Stimulated activated CD8-positive, alpha-beta memory T cell treated with anti-CD3 and anti-CD28 coated beads, Interleukin-7, amount 100 ng/mL, for 48 hours (primary cell): ENCODE results near the gene CCDC196.
"Not testable (repeated sequence)": the region's sequence is repeated elsewhere in the genome, so short reads cannot be mapped to it uniquely, and the experiment has no call there.

Experiments
- DNase-seq, 2 donors: peaks; one replicate each; pipeline ENCODE4 v3.0.0-alpha.2; 2020; ENCODE audit warnings: low read depth in 1 of 2; ENCODE audit errors: extremely low read depth in 1 of 2

The CCDC196 gene

DNA sequence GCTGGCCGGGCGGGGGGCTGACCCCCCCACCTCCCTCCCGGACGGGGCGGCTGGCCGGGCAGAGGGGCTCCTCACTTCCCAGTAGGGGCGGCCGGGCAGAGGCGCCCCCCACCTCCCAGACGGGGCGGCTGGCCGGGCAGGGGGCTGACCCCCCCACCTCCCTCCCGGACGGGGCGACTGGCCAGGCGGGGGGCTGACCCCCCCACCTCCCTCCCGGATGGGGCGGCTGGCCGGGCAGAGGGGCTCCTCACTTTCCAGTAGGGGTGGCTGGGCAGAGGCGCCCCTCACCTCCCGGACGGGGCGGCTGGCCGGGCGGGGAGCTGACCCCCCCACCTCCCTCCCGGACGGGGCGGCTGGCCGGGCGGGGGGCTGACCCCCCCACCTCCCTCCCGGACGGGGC lies 59.0 kb downstream of the CCDC196 start:
- not testable (repeated sequence) for DNase-seq

DNA sequence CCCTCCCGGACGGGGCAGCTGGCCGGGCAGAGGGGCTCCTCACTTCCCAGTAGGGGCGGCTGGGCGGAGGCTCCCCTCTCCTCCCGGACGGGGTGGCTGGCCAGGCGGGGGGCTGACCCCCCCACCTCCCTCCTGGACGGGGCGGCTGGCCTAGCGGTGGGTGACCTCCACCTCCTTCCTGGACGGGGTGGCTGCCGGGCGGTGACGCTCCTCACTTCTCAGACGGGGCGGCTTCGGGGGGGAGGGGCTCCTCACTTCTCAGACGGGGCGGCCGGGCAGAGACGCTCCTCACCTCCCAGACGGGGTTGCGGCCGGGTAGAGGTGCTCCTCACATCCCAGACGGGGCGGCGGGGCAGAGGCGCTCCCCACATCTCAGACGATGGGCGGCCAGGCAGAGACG lies 59.6 kb downstream of the CCDC196 start:
- not testable (repeated sequence) for DNase-seq
